Islet of Langerhans (tissue), 1 donor: Measurements from ENCODE around the gene MMP17.
"Not testable (repeated sequence)": the region's sequence is repeated elsewhere in the genome, so short reads cannot be mapped to it uniquely, and the experiment has no call there.

Experiments used
- FAIRE-seq: peaks from one replicate; lab custom pipeline; 2011; peaks lifted over from hg19 to GRCh38; lab: Jason Lieb, UNC

The MMP17 gene

GRCh38 chr12:131800594-131801135 is 27.5 kb upstream of the MMP17 start:
- no peak for FAIRE-seq

GRCh38 chr12:131801254-131801866 is 26.8 kb upstream of the MMP17 start:
- FAIRE-seq, result no peak

GRCh38 chr12:131803961-131804521 is 24.2 kb upstream of the MMP17 start:
- no peak for FAIRE-seq

GRCh38 chr12:131805421-131805820 is 22.8 kb upstream of the MMP17 start:
- FAIRE-seq, result no peak

GRCh38 chr12:131806674-131807073 is 21.5 kb upstream of the MMP17 start:
- no peak for FAIRE-seq

- FAIRE-seq, result no peak
These were observed 19.3 kb upstream of the MMP17 start for GRCh38 chr12:131808744-131809371.

GRCh38 chr12:131809476-131810254 is 18.5 kb upstream of the MMP17 start:
- FAIRE-seq, result not testable (repeated sequence)

- no peak for FAIRE-seq
These were observed 17.5 kb upstream of the MMP17 start for GRCh38 chr12:131810726-131811125.

- no peak for FAIRE-seq
These were observed 13.1 kb upstream of the MMP17 start for GRCh38 chr12:131815131-131815530.

- no peak for FAIRE-seq
These were observed 11.7 kb upstream of the MMP17 start for GRCh38 chr12:131816495-131816894.

- no peak for FAIRE-seq
These were observed 11.0 kb upstream of the MMP17 start for GRCh38 chr12:131817241-131817640.

- FAIRE-seq, result no peak
These were observed 9.2 kb upstream of the MMP17 start for GRCh38 chr12:131818821-131819585.

- no peak for FAIRE-seq
These were observed 3.7 kb upstream of the MMP17 start for GRCh38 chr12:131824450-131824849.

GRCh38 chr12:131825146-131825892 is 2.9 kb upstream of the MMP17 start:
- no peak for FAIRE-seq

GRCh38 chr12:131826097-131826928 is 1.9 kb upstream of the MMP17 start:
- FAIRE-seq, result no peak

- FAIRE-seq, result no peak
These were observed 620 bp downstream of the MMP17 start for GRCh38 chr12:131828671-131829355.

GRCh38 chr12:131829356-131829747 is 1.2 kb downstream of the MMP17 start:
- FAIRE-seq, result no peak

GRCh38 chr12:131829791-131830334 is 1.7 kb downstream of the MMP17 start:
- no peak for FAIRE-seq

- FAIRE-seq, result no peak
These were observed 2.2 kb downstream of the MMP17 start for GRCh38 chr12:131830335-131830913.
